NCI-H1930 (cell line): ENCODE measurements around the gene IP6K1.
"Not testable (repeated sequence)": the region's sequence is repeated elsewhere in the genome, so short reads cannot be mapped to it uniquely, and the experiment has no call there.

ENCODE experiments used
- DNase-seq, 2 experiments: peaks; one replicate each; lab custom pipeline; 2025; lab: John Stamatoyannopoulos, UW

IP6K1 gene

DNA sequence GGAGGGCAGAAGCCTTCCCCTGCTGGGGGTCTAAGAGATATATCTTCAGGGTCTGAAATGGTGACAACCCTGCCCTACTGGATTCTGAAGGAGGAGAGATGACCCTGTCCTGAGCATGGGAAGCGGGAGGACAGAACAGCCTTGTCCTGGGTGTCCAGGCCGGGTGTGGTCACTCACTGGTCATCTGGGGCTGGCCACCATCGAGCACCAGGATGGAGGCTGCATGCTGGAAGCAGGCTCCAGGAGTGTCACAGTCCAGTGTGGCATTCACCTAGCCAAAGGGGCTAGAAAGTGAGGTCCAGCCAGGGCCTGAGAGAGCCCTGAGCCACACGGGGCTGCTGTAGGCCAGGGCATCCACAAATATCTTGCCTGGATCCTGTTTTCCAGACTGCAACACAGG, 8.1 kb upstream of the IP6K1 start:
- DNase-seq, result no peak

DNA sequence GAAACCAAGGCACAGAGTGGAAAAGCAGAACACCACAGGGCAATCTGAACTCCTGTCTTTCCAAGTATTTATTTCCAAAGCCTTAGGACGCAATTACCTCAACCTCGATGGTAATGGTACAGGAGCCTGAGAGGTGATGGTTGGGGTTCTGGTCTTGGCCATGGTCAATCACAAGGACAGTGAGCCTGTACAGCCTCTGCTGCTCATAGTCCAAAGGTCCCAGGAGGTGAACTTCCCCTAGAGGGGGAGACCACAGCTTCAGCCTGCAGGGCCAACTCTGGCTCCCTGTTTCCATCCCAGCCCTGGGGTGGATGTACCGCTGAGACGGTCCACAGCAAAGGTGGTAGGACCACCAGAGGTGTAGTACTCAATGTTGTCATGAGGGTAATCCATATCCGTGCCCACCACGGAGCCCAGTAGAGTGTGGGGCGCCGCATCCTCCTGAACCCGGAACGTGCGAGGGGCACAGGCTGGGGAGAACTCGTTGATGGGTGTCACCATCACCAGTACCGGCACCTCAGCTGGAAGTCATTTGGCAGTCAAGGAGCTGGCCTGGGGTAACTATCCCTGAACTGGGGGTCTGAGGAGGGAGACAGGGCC, 7.2 kb upstream of the IP6K1 start:
- DNase-seq, result no peak

DNA sequence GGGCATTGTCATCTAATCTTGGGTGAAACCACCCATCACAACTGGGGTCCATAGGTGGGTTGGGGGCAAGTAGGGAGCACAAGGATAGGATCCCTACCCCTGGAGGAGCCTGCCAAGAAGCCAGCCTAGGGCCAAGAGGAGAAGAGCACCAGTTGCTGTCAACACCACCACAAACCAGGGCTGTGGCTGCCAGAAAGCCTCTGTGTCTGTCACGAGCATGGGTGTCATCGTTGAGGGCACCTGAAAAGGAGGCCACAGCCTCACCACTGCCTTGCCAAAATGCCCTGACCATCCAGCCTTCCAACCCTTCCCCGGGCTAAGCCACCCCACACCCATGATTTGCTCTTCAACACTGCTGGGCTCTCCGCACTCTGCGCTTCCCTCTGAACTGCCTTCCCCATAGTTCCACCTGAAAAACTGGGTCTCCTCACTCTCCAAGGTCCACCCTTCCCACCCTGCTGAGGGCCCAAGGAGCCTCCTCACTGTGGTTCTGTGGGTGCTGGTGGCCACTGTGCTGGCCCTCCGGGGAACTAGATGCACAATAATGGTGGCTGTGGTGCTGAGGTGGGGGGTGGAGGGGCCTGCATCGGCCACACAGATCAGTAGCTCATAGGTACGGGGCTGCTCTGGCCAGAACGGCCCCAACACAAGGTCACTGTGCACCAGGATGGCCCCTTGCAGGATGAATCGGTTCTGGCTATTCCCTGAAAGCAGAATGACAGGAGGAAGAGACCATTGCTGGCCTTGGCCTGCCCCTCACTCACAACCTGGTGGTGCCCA, 6.2 kb upstream of the IP6K1 start:
- DNase-seq, result no peak

- no peak for DNase-seq
Observed at GRCh38 chr3:49791571-49791970, 5.2 kb upstream of the IP6K1 start.

DNA sequence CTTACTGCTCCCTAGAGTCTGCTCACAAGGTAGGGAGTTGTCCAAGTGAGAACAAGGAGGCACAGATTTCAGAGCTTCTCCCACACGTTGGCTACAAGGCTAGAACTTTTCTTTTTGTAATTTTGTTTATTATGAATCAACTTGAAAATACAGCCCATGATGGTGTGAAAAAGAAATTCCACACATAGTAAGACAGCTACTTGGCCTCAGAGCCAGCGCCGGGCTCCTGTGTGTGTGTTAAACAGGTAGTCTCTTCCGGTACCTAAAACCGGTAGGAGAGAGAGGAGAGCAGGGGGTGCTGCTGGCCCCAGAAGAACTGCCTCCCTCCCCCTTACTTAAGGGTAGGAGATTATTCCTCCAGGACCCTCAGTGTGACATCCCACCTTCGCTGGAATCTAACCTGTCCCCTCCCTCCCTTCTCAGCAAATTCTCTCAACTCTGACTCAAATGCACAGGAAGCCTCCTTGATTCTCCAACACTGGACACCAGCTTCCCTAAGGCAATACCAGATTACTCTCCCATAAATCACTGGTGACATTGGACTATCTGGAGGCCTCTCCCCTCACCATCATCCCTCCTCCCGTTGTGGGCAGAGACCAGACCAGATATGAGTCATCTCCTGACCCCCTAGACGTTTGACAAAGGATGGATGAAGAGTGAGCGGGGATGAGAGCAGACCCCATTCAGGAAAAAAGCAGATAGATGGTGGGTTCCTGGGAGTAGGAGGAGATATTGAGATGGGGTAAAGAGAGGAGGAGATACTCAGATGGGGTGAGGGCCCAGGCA, 4.5 kb upstream of the IP6K1 start:
- DNase-seq, result no peak

GRCh38 chr3:49788056-49788455, 1.7 kb upstream of the IP6K1 start:
- no peak for DNase-seq

GRCh38 chr3:49787536-49787935, 1.2 kb upstream of the IP6K1 start:
- DNase-seq, result no peak

DNA sequence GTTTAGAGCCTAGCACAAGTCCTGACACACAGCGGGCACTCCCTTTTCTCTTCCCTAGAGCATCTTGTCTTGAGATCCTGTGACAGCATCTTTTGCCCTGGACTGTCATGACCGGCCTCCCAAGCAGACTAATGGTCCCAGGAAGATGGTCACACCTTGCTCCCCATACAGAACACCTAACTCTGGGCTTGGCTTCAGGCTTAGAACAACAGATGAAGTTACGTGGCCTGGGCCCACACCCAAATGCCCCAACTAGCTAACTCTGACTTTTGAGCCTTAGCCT, 781 bp upstream of the IP6K1 start:
- DNase-seq, result no peak

GRCh38 chr3:49785565-49786356, 581 bp downstream of the IP6K1 start:
- DNase-seq, result no peak

DNA sequence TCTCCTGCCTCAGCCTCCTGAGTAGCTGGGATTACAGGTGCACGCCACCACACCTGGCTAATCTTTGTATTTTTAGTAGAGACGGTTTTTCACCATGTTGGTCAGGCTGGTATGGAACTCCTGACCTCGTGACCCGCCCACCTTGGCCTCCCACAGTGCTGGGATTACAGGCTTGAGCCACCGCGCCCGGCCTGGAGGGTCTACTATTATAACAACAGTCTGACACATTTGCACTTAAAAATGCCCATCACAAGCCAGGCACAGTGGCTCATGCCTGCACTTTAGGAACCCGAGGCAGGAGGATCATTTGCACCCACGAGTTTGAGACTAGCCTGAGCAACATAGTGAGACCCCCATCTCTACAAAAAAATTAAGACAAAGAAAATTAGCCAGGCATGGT, 4.1 kb downstream of the IP6K1 start:
- DNase-seq, result not testable (repeated sequence)

DNA sequence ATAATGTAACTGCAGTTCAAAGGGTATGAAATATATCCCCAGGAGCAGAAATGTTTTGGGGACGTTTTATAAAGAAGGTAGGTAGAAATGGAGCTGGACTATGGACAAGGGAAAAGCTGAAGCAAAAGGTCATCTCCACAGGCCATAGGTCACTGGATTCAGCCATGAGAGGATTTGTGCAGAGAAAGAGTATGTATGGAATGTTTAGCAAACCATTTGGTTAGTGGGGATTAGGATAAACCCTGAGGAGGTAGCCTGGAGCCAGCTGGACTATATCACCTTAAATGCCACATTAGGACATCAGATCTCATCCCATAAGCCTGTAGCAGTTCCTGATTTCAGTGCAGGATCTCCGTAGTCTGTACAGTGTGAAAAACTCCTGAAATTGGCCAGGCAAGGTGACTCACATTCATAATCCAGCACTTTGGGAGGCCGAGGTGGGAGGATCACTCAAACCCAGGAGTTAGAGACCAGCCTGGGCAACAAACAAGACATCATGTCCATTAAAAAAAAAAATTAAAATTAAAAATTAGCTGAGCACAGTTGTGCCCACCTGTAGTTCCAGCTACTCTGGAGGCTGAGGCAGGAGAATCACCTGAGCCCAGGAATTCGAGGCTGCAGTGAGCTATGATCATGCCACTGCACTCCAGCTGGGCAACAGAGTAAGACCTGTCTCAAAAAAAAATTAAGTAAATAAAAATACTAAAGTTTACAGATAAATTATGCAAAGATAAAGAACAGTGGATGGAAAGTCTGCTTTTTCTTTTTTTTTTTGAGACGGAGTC, 4.7 kb downstream of the IP6K1 start:
- no peak for DNase-seq

GRCh38 chr3:49780975-49781365, 5.4 kb downstream of the IP6K1 start:
- DNase-seq, result not testable (repeated sequence)

DNA sequence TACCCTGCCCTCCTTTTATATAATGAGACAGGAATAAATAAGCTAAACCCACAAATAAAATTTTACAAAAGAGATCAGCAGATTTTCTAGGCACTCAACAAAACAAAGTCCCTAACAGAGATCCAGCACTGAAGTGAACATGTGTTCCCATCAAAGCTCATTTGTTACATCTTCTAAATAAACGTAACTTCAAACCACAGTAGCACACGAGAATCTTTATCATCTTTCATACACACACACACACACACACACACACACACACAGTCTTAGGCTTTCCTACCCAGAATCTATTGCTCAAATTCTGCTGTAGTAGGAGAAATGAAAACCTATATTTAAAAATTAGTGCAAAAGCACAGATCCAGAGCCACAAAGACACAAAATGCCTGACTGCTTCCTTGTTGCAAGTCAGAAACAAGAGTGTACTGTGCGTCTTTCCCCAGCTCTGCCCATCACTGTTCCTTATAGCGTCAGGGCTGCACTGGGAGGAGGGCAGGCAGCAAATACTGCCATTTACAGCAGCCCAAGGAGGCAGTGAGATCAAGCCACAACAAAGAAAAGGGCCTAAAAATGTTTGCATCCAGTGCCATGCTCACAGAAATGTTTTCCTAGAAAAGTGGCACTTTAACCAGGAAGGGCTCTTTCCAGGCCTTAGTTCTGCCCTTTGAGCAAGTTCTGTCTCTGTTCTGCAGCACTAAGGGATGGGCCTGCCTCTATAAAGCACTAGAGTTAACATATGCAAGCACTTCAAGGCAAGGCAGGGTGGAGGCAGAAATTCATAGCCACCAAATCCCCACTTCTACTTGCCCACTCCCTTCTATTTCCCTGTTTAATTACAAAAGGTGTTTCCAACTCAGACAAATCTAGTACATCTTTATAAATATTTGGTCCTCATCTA, 6.0 kb downstream of the IP6K1 start:
- no peak for DNase-seq

- DNase-seq, result no peak
Observed at GRCh38 chr3:49779358-49780079, 6.8 kb downstream of the IP6K1 start.

- not testable (repeated sequence) for DNase-seq
Observed at GRCh38 chr3:49776101-49776500, 10.2 kb downstream of the IP6K1 start.

DNA sequence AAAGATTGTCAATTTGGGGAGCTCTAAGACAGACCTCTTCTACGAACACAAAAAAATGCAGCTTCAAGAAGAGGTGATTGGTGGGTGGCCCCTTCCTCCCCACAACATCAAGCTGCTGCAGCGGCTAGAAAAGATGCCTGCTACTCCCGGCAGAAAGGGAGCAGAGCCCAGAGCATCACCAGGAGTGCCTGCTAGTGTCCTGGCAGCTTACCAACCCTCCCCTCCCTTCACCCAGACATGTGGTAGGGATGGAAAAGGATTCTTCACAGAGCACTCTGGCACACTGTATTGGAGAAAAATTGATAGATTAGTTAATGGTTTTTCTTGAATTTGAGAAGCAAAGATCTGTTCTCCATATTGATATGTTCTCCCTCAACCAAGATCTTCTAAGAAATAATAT, 10.8 kb downstream of the IP6K1 start:
- DNase-seq, result no peak

DNA sequence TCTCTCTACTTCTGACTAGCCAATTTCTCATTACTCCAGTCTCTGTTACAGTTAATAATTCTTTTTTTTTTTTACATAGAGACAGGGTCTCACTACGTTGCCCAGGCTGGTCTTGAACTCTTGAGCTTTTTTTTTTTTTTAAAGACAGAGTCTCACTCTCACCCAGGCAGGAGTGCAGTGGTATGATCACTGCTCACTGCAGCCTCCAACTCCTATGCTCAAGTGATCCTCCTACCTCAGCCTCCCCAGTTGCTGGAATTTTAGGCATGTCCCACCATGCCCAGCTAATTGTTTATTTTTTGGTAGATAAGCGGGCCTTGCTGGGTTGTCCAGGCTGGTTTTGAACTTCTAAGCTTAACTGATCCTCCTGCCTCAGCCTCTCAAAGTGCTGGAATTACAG, 13.6 kb downstream of the IP6K1 start:
- DNase-seq, result no peak

DNA sequence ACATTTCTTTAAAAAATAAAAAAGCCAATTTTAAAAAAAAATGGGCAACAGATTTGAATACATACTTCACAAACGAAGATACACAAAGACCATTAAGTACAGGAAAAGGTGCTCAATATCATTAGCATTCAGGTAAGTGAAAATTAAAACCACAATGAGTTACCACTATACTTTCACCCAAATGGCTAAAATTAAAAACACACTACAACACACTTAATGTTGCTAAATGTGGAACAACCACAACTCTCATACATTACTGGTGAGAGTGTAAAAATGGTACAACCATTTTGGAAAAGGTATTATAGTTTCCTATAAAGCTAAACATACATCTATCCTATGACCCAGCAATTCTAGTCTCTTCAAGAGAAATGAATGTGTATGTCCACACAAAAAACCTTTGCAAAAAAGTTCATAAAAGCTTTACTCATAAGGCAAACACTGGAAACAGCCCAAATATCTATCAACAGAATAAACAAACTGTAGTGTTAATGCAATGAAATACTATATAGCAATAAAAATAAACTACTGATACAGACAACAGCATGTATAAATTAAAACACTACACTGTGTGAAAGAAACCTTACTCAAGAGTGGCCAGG, 14.9 kb downstream of the IP6K1 start:
- no peak for DNase-seq

DNA sequence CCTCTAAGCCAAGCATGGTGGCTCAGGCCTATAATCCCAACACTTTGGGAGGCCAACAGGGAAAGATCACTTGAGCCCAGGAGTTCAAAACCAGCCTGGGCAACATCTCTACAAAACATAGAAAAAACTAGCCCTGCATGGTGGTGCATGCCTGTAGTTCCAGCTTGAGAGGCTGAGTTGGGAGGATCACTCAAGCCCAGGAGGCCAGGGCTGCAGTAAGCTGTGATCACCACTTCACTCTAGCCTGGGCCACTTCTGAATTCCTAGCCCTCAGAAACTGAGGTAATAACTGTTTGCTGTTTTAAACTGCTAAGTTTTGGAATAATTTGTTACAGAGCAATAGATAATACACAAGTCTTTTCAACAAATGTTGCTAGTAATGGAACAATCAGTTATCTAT, 16.4 kb downstream of the IP6K1 start:
- DNase-seq, result no peak
